Heart left ventricle (tissue), 13 donors: ENCODE results near the gene PSEN2.
"Not testable (repeated sequence)": the region's sequence is repeated elsewhere in the genome, so short reads cannot be mapped to it uniquely, and the experiment has no call there.

Experiments used
- POLR2A ChIP-seq, 2 donors: fragments of 450-650 bp; IDR thresholded peaks; one replicate each; pipeline ENCODE4 v1.6.1; 2017; ENCODE audit warnings: antibody characterized with exemption in 2 of 2, mild to moderate bottlenecking in 2 of 2, moderate library complexity in 2 of 2
- TF ChIP-seq, protein P1 (sequence below), 12 donors: fragments of 200-600 bp; sonication (generic) in 4 of 12; IDR thresholded peaks; one replicate each; pipeline versions ENCODE4 v1.5.0 to v1.8.0; 2018 to 2022; ENCODE audit warnings: antibody characterized with exemption in 12 of 12, mild to moderate bottlenecking in 5 of 12
- donor health status: ischemic (EF 13 %, LVEDD 7.1; RV severe dilation, severe dysfunction).
- donor health status: DM: no; HTN: yes; CAD: no.
- donor health status: DM: no; HTN: no; CAD: no.
- donor health status: ischemic (EF 25% LVEDD 6.9; RV normal size, moderate dysfunction).
- donor health status: ischemic (EF 25% LVEDD 5.7; RV mildly dilated, moderate dysfunction).
- donor health status: ischemic (EF 35%, LVEDD 5.7; RV mildly dilated, moderate dysfunction).
- donor health status: nonischemic (EF 11% LVEDD 7.7; RV severe dilation, severe dysfunction).
- donor health status: DM: yes; HTN: yes; CAD: no.
- donor health status: PGD.
- donor health status: ischemic (EF 29% LVEDD 5.4; RV normal size, mild dysfunction).
- donor health status: nonischemic (EF 23%, LVEDD 6.1; RV moderate dilation, normal function).

DNA sequence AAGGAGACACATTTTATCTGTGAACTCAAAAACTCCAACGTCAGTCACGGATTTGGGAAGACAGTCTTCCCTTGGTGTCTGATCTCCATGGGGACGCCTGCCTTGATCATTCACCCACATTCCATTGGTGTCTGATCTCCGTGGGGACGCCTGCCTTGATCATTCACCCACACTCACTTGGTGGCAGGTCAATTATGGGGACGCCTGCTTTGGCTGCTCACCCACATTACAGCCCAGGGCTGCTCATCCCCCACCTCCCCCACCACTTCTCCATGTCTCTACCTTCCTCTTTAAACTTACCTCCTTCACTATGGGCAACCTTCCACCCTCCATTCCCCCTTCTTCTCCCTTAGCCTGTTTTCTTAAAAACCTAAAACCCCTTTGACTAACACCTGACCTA is 36.2 kb upstream of the PSEN2 start:
- TF ChIP-seq POLR2A (IDR thresholded peaks at IDR 0.05) = not testable (repeated sequence)
- TF ChIP-seq, protein P1, sequence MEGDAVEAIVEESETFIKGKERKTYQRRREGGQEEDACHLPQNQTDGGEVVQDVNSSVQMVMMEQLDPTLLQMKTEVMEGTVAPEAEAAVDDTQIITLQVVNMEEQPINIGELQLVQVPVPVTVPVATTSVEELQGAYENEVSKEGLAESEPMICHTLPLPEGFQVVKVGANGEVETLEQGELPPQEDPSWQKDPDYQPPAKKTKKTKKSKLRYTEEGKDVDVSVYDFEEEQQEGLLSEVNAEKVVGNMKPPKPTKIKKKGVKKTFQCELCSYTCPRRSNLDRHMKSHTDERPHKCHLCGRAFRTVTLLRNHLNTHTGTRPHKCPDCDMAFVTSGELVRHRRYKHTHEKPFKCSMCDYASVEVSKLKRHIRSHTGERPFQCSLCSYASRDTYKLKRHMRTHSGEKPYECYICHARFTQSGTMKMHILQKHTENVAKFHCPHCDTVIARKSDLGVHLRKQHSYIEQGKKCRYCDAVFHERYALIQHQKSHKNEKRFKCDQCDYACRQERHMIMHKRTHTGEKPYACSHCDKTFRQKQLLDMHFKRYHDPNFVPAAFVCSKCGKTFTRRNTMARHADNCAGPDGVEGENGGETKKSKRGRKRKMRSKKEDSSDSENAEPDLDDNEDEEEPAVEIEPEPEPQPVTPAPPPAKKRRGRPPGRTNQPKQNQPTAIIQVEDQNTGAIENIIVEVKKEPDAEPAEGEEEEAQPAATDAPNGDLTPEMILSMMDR (IDR thresholded peaks at IDR 0.05) = not testable (repeated sequence)
